Activated CD4-positive, alpha-beta T cell treated with anti-CD3 and anti-CD28 coated beads for 1 hour (primary cell): ENCODE data around the gene ASB17.
"Not testable (repeated sequence)": the region's sequence is repeated elsewhere in the genome, so short reads cannot be mapped to it uniquely, and the experiment has no call there.

ENCODE experiments used
- DNase-seq: peaks from one replicate; pipeline ENCODE4 v3.0.0-alpha.2; 2020

The ASB17 gene, protein sequence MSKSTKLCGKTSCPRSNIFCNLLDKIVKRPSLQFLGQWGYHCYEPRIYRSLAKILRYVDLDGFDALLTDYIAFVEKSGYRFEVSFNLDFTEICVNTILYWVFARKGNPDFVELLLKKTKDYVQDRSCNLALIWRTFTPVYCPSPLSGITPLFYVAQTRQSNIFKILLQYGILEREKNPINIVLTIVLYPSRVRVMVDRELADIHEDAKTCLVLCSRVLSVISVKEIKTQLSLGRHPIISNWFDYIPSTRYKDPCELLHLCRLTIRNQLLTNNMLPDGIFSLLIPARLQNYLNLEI

DNA sequence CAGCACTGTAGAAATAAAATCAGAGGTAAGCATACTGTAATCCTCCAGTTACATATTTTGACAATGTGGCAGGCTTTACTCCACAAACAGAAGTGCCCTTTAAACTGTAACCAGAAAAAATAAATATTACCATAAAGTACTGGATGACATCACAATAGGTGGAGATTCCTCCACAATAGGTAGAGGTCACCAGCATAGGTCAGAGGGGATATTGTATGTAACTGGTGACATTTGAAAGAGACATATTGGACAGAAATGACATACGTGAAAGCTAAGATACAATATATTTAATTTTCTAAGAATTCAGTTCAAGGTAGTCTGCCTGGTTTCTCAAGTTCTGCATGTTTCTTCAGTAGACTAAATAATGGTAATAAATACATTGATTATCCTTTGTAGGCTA lies at the start of gene ASB17:
Gene ASB17, minus strand, starts transcription at position 101 of the 400 bp plus-strand sequence. CDS start 113 bp downstream, outside the sequence.
- DNase-seq, result no peak

DNA sequence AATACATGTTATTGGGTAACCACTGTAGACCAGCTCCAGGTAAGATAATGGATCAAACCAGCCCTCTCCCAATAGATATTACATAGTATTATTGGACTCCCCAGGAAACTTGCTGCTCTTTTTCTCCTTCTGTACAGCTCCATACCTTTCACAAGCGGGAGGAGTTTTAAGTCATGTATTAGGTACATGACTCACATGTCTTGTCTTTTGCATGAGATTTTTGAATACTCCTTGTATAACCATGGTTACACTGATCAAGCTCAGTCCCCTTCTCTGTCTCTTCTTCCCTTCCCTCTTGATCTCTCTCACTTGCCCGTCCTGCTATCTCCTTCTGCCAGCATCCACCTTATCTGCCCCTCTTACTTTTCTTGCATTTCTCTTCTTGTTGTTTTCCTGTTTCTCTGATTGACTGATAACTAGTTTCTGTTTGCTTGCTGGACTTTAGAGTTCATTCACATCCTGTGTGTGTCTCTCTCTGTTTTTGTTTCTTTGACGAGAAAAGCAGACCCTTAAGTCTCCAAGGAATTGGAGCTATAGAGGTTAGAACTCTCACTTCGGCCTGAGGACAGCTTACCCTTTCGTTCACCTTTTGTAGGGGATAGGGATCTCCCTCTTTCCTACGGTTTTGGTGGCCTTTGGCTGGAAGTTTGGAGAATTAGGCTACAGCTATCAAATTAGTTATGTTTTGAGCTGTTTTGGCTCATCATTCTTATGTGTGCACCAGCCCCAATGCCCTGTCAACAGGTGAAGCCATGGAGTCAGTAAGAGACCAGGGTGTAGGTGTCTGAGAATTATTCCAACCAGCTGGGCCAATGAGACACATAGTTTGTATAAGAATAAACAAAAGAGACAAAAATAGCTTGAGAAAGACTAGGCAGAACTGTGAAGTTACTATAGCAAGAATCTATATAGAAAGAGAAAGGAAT lies 49.0 kb upstream of the ASB17 start:
- DNase-seq, result no peak

DNA sequence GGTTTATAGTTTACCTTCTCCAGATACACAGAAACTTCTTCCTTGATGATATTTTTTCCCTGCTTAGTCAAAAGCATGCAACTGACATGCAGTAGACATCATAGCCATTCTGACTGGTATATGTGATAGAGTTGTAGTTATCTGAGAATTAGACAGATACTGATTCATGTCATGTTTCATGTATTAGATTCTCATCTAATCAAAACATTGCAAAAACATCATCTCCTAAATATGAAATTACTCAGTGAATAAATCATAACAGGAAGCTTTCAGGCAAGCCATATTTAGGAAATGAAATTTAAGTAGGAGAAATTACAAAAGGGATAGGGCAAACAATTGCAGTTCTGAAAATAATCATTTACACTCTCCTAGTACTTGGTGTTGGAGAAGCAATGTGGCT lies 38.4 kb upstream of the ASB17 start:
- no peak for DNase-seq

DNA sequence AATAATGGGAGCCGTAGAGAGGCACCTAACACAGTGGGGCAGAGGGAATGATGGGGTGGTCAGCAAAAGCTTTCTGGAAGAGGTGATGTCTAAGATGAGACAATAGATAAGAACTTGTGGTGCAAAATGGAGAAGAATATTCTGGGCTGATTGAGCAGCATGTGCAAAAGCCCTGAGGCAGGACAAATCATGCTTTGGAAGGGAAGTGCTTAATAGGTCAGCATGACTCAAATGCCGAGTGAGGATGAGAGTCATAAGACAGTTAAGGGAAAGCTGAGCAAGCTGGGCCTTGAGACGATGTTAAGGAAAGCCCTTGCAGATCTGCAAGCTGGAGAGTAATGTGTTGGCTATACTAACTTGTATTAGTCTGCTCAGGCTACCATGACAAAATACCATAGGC lies 37.3 kb upstream of the ASB17 start:
- DNase-seq, result no peak

DNA sequence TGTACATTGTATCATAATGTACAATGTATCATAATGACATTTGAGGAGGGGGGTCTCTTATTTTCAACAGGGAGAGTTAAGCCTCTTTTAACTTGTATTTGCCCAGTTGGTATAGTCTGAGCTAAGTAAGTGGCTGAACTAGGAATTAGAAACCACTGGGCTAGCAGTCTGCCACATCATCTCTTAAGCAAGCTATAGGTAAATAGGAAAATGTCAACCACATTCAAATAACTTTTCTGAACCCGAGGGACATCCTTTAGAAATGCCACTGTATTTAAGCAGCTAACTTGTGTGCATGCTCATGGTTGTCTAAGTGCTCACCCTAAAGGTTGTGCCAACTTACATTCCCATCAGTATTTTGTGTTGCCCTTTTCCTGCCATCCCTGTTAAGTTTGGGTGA lies 35.5 kb upstream of the ASB17 start:
- no peak for DNase-seq

DNA sequence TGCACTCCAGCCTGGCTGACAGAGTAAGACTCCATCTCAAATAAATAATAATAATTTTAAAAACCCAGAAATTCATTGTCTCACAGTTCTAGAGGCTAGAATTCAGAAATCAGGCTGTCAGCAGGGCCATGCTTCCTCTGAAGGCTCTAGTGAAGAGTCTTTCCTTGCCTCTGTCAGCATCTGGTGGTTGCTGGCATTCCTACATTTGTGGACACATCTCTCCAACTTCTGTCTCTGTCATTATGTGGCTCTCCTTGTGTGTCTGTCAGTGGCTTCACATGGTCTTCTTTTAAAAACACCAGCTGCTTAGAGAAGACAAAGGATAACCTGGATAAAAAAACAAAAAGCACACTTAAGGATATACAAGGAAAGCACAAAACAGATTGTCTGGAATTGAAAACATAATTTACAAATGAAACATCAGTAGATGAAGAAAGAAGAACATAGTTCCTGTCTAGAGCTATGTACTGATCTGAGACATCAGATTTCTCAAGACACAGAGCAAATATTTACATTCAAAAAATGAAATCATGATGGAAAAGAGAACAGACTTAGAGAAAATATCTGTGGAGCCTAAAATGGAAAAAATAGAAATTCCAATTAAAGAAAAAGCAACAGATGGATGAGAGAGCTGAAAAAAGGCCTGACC lies 32.7 kb upstream of the ASB17 start:
- DNase-seq, result no peak

DNA sequence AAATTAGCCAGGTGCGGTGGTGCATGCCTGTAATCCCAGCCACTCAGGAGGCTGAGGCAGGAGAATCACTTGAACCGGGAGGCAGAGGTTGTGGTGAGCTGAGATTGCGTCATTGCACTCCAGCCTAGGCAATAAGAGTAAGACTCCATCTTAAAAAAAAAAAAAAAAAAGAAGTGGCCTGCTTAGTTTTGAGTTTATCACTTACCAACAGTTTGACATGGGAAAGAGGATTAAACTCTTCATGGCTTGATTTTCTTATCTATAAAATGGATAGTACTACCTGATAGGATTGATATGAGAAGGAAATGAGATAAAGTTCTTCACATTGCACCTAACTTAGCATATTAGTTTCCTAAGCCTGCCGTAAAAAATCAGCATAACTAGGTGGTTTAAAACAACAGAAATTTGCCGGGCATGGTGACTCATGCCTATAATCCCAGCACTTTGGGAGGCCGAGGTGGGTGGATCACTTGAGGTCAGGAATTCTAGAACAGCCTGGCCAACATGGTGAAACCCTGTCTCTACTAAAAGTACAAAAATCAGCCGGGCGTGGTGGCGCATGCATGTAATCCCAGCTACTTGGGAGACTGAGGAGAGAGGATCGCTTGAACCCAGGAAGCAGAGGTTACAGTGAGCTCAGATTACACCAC lies 32.0 kb upstream of the ASB17 start:
- not testable (repeated sequence) for DNase-seq

DNA sequence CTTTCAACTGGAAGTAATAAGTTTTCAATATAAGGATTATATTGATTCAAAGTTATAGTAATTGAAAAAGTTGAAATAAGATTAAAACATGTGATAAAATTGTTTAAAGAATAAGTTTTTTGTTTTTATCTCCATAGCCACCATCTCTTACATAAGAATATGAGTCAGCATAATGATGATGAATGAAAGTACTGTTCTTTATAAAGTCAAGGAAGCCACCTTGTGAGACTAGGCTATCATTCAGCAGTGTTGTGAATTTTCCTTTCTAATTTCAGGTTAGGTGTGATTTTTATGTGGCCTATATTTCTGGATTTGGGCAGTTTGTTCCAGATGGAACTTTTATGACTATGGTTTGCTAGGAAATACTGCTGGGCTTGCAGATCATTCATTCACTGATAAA lies 22.4 kb upstream of the ASB17 start:
- no peak for DNase-seq

DNA sequence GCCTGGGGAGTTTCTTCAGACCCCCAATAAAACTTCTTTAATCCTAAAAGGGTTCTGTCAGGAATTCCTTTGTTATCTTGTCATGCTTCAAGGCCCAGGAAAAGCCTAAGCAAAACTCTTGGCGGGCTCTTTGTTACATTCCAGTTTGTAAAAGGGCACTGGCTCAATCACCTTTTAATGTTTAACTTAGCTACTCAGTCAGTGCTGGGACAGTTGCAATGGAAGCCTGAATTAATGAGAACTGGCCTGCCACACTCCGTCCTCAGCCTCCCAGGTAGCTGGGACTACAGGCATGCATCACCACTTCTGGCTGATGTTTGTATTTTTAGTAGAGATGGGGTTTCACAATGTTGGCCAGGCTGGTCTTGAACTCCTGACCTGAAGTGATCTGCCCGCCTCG lies 21.3 kb upstream of the ASB17 start:
- no peak for DNase-seq

DNA sequence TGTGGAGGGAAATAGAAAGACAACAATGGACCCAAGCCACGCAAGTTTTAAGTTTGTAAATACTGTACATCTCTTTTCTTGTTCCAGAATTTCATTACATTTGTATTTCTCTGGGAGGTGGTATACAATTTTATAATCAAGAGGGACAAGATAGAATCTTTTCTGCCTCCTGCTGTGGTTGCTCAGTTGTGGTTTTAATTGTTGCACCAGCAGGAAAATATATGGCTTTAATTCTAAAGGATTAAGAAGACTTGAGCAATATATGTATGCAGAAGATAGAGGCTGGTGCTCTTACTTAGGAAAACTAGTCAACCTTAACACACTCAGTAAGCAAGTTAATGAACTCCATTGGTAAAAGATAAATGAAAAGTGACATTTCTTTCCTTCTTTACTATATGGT lies 19.8 kb upstream of the ASB17 start:
- no peak for DNase-seq

DNA sequence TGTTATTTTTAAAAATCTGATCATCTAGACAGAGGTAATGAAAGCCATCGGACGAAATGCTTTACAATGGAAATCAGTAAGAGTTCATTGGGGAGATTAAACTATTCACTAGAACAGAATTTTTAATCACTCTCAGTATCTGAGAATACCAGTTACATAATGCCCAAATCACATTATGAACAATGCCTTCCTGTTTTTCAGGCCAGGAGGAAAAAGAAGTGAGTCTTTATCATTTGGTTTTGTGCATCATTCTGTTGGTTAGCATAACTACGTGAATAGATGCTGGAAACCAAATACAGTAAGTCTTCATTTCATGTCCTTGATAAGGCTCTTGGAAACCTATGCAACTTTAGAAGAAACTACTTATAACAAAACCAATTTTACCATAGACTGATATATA lies 18.0 kb upstream of the ASB17 start:
- no peak for DNase-seq

DNA sequence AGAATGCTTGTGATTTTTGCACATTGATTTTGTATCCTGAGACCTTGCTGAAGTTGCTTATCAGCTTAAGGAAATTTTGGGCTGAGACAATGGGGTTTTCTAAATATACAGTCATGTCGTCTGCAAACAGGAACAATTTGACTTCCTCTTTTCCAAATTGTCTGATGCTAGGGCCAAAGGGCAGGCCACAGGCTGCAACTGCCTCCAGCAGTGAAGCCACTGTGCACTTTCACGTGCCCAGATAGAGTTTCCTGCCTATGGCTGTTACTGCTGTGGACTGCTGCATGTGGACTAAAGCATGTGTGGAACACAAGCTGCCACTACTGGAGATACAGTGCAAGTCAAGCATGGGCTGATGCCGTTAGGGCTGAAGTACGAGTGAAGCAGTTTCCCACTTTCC lies 10.8 kb upstream of the ASB17 start:
- not testable (repeated sequence) for DNase-seq

DNA sequence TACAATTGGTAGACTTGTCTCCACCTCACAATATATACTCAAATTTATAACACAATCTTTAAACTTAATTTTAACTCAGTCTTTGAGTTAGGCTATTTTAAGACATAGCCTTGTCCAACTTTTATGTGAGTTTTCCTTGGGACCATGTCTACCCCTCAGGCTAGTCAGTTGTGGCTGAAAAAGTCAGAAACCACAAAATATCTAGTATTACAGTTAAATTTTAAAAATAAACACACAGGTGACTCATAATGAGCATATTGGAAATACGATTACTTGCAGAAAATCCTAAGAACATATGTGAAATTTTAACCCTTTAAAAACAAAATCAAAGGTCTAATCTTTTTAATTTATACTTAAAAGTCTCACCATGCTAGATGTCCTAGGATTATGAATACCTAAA lies 4.8 kb upstream of the ASB17 start:
- no peak for DNase-seq

DNA sequence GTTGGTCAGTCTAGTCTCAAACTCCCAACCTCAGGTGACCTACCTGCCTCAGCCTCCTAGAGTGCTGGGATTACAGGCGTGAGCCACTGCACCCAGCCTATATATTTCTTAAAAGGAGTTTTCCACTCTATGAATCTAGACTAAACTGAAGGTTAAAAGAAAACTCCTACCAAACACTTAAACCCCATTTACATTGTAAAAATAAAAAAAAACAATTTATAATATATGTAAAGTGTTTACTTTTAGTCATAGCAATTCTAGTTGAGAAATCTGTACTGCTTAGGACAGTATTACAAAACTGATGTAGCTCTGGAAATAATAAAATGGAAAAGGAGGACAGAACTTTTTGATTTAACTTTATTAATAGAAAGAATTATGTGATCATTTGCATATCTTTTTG lies 9.5 kb downstream of the ASB17 start:
- DNase-seq, result no peak

DNA sequence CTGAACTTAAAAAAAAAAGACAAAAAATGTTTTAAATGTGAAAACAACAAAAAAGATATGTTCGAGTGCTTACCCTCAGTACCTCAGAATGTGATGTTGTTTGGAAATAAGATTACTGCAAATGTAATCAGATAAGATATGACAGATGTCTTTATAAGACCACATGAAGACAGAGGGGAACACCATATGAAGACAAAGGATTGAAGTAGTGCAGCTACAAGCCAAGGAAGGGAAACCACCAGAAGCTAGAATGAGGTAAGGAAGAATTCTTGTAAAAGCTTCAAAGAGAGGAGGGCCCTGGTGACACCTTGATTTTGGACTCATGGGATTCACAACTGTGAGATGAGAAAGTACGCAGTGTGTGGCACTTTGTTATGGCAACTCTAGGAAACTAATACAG lies 15.4 kb downstream of the ASB17 start:
- DNase-seq, result no peak

DNA sequence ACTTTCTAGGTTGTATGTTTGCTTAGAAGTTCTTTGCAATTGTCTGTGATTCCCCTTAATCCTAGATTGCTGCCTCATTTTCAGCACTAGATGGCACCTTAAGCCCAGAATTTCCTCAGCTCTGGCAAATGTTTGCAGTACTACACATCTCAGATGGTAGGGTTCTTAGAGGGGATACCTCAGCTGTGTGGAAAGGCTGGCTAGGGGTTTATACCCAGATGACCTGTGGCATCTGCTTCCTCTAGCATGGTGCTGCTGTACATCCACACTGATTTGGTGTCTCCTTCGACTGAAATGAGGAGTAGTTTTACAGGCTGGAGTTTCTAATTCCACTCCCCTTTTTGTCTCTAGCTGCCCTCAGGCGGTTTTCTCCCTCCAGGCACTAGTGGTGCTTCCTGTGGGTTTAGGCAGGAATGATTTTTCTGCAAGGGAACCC lies 23.5 kb downstream of the ASB17 start:
- DNase-seq, result no peak

DNA sequence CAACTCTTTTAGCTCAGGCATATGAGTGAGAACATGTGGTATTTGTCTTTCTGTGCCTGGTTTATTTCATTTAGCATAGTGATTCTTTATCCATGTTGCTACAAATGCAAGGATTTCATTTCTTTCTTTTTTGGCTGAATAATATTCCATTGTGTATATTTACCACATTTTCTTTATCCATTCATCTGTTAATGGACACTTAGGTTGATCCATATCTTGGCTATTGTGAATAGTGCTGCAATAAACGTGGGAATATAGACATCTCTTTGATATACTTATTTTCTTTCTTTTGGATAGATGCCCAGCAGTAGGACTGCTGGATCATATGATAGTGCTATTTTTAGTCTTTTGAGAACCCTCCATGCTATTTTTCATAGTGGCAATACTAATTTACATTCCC lies 30.8 kb downstream of the ASB17 start:
- no peak for DNase-seq

DNA sequence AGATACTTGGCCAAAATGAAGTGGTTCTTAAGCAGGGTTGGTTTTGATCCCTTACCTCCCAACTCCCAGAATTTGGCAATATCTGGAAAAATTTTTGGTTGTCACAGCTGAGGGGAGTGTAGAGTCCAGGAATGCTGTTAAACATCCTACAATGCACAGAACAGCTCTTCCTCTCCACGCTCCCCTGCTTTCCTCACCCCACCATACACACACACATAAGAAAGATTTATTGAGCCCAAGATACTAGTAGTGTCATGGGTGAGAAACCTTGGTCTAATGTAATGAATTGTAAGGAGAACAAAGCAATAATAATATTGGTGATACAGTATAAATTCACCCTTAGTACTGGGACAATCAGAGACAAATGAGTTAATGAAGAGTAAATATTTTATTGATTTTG lies 47.8 kb downstream of the ASB17 start:
- DNase-seq, result no peak

DNA sequence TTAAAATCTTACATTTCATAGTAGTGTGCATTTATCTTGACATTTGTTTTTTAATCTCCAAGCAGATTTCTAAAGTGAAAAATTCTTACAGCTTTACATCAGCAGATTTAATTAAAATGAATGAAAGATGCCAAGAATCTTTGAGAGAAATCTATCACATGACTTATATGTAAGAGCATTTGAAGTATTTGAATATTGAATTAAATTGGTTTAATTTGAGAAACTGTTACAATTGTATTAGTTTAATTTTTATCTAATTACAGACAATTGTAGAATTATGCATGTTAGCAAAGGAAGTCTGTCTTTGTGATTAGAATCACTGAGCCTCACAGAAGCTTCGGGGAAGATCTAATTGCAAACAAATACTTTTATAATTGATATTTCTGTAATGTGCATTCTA lies 52.2 kb downstream of the ASB17 start:
- no peak for DNase-seq

DNA sequence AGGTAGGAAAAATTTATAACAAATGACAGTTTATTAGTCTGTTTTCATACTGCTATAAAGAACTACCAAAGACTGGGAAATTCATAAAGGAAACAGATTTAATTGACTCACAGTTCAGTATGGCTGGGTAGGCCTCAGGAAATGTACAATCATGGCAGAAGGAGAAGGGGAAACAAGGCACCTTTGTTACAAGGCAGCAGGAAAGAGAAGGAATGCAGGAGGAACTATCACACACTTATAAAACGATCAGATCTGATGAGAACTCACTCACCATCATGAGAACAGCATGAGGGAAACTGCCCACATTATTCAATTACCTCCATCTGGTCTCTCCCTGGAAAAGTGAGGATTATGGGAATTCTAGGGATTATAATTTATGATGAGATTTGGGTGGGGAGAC lies 61.3 kb downstream of the ASB17 start:
- DNase-seq, result no peak
